Stimulated activated CD8-positive, alpha-beta memory T cell treated with anti-CD3 and anti-CD28 coated beads, Interleukin-15, amount 100 ng/mL, for 1 hour (primary cell): ENCODE measurements around the gene CCDC70.
"Not testable (repeated sequence)": the region's sequence is repeated elsewhere in the genome, so short reads cannot be mapped to it uniquely, and the experiment has no call there.

Experiments
- DNase-seq: peaks from one replicate; pipeline ENCODE4 v3.0.0-alpha.2; 2020; ENCODE audit warnings: low read depth

CCDC70 gene

DNA sequence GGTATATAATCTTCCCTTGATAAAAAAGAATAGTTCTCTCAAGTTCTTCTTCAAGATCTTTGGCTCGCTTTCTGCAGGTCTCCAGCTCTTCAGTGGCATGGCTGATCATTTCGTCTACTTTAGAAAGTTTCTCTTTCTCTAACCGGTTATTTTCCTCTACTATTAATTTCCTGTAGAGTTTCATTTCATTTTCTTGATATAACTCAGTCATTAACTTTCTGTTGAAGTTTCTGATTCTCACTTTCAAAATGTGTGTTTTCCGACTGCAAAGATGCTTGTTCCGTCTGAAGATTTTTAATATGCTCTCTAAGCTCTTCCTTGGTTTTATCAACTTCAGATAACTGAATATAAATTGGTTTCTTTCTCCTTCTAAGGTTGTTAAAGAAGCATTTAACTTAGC is 47.5 kb downstream of the CCDC70 start:
- DNase-seq, result not testable (repeated sequence)

DNA sequence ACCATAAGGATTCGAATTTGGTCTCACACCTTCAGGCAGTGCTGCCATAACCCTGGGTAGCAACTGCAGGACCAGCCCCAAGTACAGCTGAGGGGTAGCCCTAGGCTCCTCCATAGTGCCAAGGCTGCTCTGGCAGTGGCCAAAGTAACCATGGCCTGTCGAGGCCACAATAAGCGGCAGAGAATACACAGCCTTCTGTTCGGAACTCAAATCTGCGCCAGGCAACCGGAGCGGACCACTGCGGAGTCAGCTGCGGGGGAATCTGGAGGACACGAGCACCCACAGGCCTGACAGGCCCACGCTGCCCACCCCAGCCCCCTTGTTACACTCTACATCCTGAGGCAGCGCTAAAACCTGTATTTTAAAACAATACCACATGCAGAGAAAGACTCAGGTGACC is 48.7 kb downstream of the CCDC70 start:
- DNase-seq, result no peak

- no peak for DNase-seq
These were observed 50.3 kb downstream of the CCDC70 start for GRCh38 chr13:51912091-51912490.

DNA sequence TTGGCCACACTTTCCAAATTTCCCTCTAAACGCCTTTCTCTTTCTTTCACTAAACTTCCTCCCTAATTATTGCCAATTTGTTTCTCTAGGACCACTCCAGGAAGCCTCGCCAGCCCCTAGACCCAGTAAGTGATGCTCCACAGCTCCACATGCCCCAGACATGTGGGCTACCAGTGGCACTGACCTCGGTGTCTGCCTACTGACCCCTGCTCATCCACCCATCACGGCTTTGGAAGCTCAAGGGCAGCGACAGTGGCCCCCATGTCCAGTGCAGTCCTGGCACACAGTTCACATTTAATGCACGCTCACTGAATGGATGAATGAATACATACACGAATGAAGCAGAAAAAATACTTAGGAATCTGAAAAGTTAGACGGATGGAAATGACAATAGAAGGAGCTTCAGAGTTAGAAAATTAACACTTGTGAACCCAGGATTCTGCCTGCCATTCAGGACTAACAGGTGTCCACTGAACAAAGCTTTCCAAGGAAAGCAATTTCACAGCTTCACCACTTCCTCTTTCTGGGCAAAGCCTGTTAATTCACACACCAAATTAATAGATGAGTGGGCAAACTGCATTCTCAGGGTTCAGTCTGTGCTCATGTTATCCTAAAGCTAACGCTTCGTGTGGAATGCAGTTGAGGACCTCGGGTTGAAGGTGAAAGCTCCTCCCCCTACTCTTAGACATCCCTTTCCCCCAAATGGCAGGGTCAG is 50.9 kb downstream of the CCDC70 start:
- no peak for DNase-seq

DNA sequence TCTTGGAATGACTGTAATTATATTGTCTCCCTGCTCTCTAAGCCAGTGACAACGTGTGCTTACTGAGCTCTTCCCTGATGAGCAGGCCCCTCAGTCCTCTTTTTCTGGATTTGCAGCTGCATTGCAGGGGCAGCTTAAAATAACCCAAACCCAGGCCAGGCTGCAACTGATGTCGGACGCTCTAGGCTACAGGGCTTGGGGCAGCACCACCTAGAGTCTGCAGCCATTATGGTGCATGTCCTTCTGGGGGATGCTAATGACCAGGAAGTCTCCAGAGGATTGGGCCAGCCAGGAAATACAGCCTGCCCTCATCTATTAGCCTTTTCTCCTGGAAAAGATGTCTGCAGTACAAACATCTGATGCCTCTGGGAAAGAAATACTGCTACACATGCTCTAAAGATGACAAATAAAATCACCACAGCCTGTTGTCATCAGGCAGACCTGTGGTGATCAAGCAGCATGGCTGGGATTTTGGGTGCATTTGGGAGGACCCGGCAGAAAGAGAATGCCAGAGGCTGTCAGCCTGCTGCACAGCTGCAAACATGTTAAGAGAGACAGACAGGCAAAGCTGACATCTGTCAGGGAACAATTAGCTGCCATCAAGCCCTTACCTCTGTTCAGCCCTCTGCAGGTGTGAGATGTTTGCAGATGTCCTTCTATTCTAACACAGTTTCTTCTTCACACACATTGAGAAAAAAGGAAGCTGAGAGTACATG is 51.8 kb downstream of the CCDC70 start:
- DNase-seq, result no peak

- DNase-seq, result no peak
These were observed 52.3 kb downstream of the CCDC70 start for GRCh38 chr13:51914137-51914493.
